Activated T-helper 9 cell treated with anti-CD3 and anti-CD28 coated beads, Interleukin-2, amount 50 U/mL, for 16 hours (primary cell): ENCODE measurements around the gene ENOX1.

ENCODE experiments used
- DNase-seq: peaks from one replicate; pipeline ENCODE4 v3.0.0-alpha.2; 2020; ENCODE audit warnings: low read depth

The ENOX1 gene

GRCh38 chr13:43785650-43786471, 911 bp downstream of the ENOX1 start:
- no peak for DNase-seq

GRCh38 chr13:43785261-43785649, 1.5 kb downstream of the ENOX1 start:
- no peak for DNase-seq

DNA sequence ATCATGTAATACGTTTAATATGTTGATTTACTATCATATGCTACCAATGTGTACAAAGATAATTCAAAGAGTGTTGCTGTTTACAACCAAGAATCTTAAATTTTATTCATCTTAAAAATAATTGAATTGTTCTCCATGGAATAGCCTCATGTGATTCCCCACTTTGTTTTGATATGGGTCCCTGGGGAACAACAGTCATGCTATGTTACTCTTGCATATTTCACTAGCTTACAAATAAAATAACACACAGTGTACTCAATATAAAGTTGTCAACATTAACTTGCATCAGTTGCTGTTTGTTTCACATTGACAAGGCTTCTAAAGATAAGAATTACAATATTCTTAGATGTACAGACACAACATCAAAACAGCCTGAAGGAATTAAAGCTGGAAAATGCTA, 2.3 kb downstream of the ENOX1 start:
- no peak for DNase-seq

GRCh38 chr13:43783820-43784219, 3.0 kb downstream of the ENOX1 start:
- DNase-seq: no peak

DNA sequence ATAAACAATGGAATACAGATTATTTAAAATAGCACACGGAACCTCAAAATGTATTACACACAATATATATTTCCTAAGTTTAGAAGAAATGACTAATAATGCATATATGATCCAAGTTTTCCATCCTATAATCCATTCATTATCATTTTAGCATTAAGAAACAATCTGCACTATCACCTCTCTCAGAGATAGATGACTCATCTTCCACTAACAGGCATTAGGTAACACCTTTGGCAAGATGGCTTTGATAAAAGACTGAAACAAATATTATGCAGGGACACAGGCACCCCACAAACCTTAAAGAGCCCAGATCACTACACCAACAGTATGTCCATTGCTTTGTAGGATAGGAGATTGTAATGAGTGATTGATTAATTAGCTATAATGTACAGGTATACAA, 4.1 kb downstream of the ENOX1 start:
- DNase-seq: no peak

DNA sequence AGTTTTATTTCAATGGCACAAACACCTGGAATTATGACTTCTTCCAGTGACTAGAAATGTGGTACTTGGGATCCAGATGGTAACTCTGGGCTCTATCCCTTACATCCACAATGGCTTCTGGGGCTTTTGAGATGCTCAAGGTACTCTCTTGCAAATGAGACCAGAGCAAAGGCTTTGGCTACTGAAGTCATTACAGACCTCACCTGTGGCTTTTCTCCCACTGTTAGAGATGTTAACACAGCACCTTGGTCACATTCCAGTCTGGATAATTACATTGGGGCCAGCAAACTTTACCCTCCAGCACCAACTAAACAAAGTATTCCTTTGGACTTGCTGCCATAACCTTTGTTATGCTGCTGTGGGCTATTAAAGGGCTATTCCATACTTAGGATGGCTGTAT, 6.1 kb downstream of the ENOX1 start:
- no peak for DNase-seq

- DNase-seq: no peak
Measured at GRCh38 chr13:43776501-43777079, 10.2 kb downstream of the ENOX1 start.

DNA sequence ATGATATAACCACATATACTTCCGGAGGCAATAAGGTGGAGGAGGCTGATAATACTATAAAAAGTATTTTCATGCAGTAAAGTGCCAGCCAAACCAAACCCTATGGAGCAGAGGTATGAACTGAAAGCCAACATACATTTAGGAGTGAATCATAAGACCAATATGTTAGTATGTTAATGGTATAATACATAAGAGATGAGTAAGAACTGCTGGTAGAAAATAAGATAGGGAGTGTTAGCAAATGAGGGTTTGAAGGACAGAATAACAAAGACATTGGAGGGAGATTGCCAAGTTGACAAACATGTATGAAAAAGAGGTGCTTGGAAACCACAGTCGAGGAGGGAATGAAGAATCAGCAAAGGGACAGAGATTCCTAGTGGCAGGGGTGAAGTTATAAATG, 10.8 kb downstream of the ENOX1 start:
- no peak for DNase-seq

DNA sequence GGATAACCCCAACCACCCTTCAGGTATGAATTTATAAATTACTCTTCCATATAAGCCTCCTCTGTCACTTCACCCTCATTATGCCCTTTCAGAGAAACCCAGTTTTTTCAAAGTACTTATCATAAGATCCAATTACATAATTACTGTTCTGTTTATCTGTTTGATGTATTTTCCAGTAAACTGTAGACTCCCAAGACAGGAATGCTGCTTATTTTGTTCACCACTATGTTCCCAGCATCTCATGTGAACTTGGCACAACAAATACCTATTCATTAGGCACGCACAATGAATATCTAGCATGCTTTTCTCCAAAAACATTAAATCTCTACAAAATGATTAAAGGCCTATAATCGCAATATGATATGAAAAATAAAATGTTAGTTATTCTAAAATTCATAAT, 13.2 kb downstream of the ENOX1 start:
- no peak for DNase-seq

- DNase-seq: no peak
Measured at GRCh38 chr13:43770871-43771270, 15.9 kb downstream of the ENOX1 start.

DNA sequence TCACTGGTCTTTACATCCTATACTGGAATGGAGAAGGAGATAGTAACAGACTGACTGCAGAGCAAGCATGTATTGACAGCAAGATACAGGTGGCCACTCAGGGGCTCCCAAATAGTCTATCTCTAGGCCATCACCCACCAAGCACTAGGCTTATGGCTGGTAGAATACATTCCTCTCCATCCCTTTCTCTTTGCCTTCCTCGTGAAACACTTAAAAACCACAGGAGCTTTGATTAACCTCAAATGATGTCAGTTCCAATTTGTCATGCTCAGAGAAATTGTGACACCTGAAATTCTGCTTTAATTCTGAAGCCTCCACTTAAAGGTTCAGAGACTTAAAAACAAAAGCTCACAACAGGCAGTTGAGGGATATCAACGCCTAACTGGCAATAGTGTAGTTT, 17.2 kb downstream of the ENOX1 start:
- no peak for DNase-seq

DNA sequence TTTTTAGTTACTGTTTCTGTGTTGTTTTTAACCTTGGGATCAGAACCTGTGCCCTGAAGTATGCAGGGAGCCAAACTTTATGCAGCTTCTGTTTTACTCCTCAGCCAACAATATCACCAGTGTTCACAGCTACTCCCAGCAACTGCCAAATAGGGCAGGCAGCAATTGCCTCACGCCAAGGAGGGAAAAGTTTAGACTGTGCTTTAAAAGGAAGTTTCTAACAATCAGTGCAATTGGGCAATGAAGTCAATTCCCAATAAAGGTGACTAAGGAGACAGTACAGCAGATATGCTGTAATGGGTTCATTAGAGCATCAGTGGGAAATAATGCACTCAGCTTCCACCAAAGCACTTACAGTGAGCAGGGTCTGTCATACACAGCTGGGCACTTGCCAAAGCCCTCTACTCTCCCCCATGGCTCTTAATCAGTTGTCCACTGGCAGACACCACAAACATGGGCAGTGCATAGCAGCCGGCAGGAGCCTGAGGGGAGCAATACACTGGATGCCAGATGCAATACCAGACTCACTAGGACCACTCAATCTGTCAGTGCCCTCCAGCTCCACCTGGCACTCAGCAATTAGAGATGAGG, 19.3 kb downstream of the ENOX1 start:
- no peak for DNase-seq

GRCh38 chr13:43766725-43767124, 20.0 kb downstream of the ENOX1 start:
- no peak for DNase-seq

DNA sequence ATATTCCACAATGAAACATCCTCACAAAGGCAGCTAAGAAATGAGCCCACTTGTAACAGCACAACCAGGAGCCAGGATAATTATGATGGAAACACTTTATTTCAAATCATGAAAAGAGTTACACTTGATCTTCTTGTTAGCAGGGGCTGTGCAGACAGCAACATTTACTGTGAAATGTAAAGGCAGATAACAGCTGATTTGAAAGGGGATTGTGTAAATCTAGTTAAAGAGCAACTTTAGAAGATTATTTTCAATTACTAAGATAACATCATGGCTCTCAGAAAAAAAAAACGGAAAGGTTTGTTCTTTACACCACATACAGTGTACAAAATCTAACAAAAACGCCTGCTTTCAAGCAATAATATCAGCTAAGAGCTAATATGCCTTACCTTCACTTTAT, 22.4 kb downstream of the ENOX1 start:
- no peak for DNase-seq

- DNase-seq: no peak
Measured at GRCh38 chr13:43763143-43763759, 23.5 kb downstream of the ENOX1 start.

- DNase-seq: no peak
Measured at GRCh38 chr13:43761616-43762315, 25.0 kb downstream of the ENOX1 start.

DNA sequence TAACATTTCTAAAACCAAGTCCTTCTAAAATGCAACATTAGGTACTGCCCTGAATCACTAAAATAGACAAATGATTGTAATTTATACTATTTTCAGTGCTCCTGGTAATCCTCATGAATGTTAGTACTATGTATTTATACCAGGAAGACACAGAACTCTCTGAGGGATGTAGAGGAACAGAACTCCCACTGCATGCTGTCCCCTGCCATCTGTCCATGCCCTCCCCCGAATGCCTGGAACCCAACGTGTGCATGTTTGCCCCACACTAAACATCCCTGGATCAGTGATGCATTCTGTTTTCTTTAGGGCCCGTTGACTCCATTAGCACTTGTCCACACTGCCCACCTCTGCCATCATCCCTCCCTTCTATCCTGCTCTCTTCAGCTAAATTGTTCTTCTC, 26.5 kb downstream of the ENOX1 start:
- DNase-seq: no peak

DNA sequence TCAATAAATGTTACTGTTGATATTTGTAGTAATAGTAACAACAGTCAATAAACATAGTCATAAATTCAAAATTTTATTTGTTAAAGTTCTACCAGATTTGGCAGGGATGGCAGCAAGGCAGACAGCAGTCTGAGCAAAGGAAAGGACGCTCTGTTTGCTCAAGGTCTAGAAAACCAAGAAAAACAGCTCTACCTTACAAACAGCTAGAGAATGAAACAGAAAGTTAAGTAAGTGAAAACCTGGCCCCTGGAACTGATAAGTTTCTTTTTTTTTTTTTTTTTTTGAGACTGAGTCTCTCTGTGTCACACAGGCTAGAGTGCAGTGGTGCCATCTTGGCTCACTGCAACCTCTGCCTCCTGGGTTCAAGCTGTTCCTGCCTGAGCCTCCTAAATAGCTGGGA, 27.9 kb downstream of the ENOX1 start:
- no peak for DNase-seq

DNA sequence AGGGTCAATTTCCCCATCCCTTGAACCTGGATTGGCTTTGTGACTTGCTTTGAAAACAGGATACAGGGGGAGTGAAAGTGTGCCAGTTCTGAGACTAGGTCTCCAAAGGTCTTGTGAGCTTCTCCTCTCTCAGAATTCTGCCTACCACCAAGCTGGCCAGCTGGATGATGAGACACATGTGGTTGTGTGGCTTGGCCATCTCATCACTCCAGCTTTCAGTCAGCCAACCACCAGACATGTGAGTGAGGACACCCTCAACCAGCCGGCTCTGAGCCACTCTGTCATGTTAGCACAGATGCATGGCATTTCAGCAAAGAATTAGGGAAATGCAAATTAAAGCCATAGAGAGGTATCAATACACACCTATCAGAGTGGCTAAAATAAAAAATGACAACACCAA, 29.5 kb downstream of the ENOX1 start:
- no peak for DNase-seq

DNA sequence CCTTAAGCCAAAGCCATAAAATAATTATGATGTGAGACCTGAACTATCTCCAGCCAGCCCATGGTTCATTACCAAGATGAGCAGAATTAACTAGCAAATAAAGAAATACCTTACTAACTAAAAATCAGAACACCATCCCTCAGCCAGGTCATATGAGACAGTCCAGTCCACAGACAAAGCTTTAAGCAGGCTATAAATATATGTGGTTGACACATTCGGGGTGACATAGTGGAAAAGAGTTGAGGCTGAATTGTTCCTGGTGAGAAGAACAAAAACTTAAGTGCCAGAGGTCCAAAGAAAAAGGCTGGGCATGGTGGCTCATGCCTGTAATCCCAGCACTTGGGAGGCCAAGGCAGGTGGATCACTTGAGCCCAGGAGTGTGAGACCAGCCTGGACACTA, 30.9 kb downstream of the ENOX1 start:
- DNase-seq: no peak

- DNase-seq: no peak
Measured at GRCh38 chr13:43751624-43752023, 35.1 kb downstream of the ENOX1 start.

DNA sequence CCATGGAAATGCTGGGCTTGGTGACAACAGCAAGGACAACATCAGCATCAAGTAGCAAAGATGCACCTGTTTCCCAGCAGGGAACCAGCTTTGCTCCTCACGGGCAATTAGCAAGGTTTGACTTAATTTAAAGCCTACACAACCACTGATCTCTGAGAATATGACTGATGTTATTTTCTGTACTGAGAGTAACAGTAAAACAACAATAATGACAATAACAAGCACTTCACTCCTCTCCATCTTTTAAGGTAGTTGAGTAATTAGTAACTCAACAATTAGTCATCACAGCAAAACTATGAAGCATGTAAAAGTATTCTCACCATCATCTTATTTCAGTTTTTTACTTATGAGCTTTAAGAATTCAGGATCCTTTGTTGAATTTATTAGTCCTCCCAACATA, 37.3 kb downstream of the ENOX1 start:
- DNase-seq: no peak
